NCI-H146 treated with DMSO at 0.1 percent for 48 hours (cell line): ENCODE data around the gene LGALS14.
"Not testable (repeated sequence)": the region's sequence is repeated elsewhere in the genome, so short reads cannot be mapped to it uniquely, and the experiment has no call there.

Experiments used
- DNase-seq: peaks from one replicate; lab custom pipeline; 2025; ENCODE audit not compliant: unreplicated experiment; lab: John Stamatoyannopoulos, UW

Gene LGALS14

DNA sequence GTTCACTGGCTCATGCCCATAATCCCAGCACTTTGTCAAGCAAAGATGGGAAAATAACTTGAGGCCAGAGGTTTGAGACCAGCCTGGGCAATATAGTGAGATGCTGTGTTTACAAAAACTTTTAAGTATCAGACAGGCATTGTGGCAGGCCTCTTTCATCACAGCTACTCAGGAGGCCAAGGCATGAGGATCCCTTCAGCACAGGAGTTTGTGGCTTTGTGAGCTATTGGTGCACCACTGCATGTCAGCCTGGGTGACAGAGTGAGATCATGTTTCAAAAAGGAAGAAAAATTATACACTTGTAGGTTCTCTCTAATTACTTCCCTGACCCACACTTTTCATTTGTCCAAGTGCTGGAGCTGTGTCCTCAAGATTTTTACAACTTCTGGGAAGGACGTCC, 11.5 kb upstream of the LGALS14 start:
- no peak for DNase-seq

DNA sequence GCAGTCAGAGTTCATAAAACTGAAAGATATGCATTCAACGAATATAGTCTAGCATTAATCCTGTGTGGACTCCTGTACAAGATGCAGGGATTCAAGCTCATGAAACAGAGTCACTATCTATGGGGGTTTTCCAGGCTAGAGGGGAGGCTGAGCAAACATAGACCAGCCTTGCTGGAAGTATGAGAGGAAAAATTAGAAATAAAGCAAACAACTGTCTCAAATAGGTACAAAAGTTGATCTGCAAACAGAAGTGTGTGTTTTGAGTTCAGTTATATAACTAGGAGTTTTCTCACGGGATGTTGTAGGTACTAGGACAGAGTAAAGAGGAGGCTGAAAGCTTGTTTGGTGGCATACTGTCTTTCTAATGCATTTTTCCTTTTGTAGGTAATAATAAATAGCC, 8.5 kb upstream of the LGALS14 start:
- DNase-seq: no peak

DNA sequence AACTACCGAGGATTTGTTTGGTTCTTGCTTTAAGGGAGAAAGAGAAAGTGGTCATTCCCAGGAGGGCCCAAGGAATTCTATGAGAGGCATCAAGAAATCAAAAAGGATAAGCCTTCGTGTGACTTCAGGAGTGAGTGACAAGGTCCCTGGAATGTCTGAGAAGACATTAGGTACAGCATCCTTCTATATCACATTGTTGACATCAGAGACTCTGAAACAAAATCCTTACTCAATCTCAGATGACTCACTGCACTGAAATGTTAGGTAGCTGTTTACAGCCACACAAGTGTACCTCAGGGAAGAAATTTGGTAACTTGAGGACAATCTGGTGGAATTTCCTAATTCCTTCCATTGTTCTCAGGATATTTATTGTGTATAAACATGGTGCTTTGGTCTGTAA, 7.9 kb upstream of the LGALS14 start:
- no peak for DNase-seq

DNA sequence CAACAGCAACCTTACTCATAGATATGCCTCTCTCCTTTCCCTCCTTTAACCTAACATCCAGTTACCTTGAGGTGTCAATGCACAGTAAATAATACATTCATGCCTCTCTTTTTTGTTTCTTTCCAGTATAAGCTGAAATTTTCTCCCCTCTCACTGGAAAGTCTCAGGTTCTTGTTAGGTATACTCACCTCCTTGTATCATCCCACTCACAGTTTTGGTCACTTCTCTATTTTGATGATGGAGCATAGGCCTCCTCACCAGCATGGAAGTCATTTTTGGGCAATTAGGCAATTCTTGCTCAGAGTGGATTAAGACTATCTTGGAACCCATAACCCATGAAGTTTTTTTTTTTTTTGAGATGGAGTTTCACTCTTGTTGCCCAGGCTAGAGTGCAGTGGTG, 5.7 kb upstream of the LGALS14 start:
- no peak for DNase-seq

DNA sequence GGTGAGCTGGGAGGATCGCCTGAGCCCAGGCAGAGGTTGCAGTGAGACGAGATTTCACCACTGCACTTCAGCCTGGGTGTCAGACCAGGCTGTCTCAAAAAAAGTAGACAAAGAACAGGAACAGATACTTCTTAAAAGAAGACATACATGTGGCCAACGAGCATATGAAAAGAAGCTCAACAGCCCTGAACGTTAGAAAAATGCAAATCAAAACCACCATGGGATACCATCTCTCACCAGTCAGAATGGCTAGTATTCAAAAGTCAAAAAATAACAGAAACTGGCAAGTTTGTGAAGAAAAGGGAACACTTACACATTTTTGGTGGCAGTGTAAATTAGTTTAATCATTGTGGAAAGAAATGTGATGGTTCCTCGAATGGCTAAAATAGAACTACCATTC, 3.0 kb upstream of the LGALS14 start:
- no peak for DNase-seq

DNA sequence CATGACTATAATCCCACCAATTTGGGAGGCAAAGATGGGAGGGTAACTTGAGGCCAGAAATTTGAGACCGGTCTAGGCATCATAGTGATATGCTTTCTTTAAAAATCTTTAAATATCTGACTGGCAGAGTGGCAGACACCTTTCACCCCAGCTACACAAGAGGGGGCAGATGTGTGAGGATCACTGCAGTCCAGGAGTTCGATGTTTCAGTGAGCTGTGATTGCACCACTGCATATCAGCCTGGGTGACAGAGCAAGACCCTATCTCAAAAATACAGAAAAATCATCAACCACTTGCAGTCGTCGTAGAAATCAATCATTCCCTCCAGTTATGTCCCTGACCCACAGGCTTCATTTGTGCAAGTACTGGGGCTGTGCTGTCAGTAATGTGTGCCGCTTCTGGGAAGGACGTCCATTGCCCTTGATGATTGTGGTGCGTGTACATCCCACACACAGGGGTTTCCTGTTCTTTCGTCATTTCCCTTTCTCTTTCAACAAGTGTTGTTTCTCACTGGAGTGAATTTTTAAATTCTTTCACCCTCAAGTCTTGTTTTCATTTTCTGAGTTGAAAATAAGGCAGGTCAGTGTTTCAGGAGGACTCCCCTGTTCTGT, 1.4 kb downstream of the LGALS14 start:
- no peak for DNase-seq

DNA sequence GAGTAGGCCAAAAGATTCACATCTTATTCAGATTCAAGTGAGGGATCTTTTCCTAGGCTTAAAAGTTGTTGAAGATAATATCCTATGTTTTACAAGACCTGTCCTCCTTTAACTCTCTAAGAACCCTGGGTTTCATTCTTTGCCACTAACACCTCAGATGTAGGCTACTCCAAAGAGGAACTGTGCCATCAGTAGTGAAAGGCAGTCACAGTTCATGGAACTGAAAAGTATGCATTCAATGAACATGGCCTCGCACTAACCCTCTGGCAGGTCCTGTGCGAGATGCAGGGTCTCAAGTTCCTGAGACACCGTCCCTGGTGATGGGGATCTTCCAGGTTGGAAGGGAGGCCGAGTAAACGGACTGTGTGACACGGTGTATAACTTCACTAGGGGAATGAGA, 4.3 kb downstream of the LGALS14 start:
- no peak for DNase-seq

DNA sequence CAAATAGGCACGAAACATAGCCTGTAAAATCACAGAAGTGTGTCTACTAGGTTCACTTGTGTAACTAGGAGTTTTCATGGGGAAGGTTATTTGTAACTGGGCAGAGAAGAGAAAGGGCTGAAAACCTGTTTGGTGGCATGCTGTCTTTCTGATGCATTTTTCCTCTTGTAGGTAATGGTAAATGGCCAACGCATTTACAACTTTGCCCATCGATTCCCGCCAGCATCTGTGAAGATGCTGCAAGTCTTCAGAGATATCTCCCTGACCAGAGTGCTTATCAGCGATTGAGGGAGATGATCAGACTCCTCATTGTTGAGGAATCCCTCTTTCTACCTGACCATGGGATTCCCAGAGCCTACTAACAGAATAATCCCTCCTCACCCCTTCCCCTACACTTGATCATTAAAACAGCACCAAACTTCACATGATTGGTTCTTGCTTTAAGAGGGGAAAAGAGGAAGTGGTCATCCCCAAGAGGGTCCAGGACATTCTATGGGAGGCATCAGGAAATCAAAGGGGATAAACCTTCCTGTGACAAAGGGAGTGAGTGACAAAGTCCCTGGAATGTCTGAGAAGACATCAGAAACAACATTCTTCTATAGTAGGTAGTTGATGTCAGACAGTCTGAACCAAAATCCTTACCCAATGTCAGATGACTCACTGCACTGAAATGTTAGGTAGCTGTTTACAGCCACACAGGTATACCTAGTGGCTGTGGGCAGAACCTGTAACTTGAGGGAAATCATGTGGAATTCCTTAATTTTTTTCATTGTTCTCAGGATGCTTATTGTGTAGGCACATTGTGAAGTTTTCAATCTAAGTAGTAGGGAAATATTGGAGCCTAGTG, 5.0 kb downstream of the LGALS14 start:
- no peak for DNase-seq

DNA sequence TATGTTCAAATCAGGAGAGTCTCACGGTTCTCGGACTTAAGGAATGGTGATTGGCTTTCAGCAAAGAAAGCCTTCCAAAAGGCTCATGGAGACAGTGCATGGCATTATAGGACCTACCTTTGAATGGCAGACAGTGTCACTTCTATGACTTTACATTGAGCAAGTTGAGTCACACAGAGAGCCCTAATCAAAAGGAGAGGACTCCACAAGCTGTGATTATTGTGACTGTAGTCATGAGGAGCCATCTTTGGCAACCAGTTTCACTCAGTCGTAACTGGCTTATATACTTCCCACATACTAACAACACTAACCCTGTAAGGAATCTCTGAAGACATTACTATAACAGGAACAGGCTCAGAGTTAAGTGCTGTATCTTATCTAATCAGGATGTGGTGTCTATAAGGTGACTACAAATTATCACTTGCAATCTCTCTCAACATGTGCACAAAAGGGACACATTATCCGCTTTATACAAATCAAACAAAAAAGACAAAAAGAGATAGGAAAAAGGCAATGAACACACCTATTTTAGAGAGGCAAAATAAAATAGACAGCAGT, 6.1 kb downstream of the LGALS14 start:
- peak; percentile 58 for DNase-seq

DNA sequence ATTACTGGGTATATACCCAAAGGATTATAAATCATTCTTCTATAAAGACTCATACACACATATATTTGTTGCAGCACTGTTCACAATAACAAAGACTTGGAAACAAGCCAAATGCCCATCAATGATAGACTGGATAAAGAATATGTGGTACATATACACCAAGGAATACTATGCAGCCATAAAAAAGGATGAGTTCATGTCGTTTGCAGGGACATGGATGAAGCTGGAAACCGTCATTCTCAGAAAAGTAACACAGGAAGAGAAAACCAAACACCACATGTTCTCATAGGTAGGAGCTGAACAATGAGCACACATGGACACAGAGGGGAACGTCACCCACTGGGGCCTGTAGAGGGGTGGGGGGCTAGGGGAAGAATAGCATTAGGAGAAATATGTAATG, 15.9 kb downstream of the LGALS14 start:
- not testable (repeated sequence) for DNase-seq

DNA sequence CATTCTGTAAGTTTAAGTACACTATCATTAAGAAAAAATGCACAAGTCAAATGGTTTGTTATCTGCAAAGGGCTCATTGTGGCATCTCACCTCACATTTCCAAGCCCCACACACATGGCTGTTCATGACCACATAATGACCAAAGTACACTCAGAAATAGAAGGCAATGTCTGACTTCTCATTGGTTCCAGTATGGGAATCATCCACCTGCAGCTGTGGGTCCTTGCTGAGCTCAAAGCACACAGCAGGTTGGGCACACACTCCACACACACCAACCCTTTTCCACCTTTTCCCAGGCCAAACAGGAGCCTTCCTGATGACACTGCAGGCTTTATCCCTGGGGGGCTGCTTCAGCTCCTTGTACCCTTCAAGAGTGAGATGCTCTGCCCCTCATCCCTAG, 21.7 kb downstream of the LGALS14 start:
- DNase-seq: no peak

DNA sequence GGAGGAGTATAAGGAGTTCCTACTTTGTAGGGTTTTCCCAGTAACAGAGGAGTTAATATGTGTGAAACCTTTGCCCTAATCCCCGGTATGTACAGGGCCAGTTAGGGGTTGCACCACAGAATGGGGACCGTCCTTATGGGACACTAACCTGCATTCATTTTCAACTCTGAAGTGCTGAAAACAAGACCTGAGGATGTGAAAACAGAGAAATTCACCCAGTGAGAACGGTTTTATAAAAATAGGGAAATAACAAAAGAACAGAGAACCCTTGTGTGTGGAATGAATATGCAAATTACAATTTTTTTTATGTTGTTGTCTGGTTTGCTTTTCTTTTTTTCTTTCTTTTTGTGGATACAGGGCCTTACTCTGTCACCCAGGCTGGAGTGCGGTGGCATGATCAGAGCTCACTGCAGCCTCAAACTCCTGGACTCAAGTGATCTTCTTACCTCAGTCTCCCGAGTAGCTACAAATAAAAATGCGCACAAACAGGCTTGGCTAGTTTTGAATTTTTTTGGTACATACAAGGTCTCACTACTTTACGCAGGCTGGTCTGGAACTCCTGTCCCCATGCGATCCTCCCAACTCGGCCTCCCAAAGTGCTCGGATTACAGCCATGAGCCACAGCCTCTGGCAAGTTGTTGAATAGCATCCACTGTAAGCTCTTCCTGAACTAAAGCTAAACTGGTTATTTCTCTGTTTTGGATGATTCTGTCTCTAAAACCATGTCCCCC, 23.0 kb downstream of the LGALS14 start:
- DNase-seq: no peak

DNA sequence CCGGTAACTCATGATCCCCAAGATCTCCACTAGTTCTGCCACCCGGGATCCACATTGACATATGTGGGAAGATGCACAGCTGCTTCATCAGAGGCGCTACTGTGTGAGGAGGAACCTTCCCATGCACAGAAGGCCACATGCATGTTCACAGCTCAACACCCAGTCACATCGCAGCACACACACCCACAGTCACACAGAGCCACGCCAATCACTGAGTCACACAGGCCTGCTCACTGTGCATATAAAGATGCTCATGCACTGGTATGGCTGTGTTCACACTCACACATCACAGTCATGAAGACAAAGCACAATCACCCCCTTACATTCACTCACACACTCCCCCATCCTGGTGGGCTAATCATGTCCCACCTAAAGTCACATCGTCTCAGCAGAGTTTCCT, 23.8 kb downstream of the LGALS14 start:
- DNase-seq: no peak

DNA sequence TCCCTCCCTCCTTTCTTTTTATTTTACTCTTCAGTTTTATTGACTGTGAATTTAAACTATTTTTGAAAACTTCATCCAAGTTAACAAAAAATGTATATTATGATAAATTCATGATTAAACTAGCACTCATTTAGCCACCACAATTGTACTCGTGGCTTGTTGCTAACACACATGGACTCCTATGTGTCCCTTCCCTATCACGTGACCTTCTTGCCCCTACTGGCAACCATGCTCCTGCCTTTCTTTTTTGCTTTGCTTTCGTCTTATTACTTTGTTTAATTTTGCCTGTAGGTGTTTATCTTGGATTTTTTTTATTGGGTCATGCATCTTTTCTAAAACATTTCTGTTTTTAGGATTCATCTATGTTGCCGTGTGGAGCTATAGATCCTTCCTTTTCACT, 25.3 kb downstream of the LGALS14 start:
- no peak for DNase-seq

DNA sequence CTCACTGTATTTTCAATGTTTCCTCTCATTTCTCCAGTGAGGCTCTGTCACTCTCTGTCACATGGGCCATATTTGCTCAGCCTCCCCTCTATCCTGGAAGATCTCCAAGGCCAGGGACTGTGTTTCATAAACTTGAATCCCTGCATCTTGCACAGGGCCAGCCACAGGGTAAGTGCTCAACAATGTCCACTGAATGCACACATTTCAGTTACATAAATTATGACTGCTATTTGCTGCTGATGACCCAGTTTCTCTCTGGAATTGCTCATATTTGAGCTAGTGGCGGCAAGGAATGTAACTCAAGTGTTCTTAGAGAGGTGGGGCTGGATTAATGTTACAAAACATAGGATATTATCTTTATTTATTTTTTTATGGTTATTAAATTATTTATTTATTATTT, 27.4 kb downstream of the LGALS14 start:
- no peak for DNase-seq

DNA sequence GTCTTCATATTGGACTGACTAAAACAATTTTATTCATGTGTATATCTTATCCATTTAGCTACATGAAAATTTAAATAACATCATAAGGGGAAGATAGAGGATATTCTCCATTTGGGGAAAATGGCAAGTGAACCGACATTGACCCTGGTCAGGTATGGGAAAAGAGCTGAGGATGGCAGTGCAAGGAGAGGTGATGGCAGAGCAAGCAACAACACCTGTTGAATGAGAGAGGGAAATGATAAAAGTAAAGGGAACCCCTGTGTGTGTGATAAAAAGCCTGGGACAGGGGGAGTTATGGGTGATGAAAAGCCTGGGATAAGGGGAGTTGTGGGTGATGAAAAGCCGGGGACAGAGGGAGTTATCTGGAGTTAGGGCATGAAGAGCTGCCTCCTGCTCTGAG, 29.6 kb downstream of the LGALS14 start:
- no peak for DNase-seq

DNA sequence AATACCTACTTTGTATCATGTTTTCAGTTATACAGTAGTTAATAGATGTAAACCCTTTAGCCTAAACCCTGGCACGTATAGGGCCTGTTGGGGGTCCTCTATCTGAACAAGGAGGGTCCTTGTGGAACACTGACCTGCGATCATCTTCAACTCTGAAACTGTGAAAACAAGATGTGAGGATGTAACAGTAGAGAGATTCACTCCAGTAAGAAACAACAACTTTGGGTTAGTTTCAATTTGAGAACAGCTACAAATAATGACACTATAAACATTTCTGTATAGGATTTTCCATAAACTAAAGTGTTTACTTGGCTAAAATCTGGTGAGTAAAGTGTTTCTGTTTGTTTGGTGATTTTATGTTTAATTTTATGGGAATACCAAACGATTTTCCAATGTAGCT, 31.4 kb downstream of the LGALS14 start:
- DNase-seq: no peak

DNA sequence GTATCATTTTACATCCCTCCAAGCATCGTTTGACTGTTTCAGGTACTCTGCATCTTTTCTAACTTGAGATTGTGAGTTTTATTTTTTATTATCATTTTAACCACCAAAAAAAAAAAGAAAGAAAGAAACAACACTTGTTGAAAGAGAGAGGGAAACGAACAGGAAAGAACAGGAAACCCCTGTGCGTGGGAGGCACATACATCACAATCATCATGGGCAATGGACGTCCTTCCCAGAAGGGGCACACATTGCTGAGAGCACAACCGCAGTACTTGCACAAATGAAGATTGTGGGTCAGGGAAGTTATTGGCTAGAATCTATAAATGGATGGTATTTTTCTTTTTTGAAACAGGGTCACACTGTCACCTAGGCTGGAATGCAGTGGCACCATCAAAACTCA, 31.8 kb downstream of the LGALS14 start:
- no peak for DNase-seq

DNA sequence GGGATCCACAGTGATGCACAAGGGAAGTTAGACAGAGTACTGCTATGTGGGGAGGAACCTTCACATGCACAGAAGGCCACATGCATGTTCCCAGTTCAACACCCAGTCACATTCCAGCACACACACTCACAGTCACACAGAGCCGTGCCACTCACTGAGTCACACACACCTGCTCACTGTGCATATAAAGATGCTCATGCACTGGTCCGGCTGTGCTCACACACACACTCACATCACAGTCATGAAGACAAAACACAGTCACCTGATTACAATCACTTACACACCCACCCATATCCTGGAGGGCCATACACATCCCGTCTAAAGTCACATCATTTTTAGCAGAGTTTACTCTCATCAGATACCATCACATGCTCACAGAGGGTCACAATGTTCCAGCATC, 33.1 kb downstream of the LGALS14 start:
- no peak for DNase-seq

DNA sequence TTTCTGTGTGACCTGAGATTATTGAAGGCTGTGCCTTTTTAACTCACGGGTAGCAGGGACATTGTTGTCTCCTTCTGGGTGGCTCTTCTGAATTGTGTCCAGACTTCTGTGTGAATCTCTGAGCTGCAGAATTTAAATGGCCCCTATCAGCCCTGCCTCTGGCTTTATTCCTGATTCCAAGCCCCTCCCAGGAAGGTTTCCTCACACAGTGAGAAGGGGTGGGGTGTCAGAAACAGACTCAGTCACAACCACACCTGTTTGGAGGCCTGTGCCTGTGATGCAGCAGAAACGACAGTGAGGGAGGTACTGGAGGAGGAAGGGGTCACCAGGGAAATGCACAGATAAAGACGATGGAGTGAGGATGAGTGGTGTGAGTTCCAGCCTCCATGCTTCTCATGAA, 33.6 kb downstream of the LGALS14 start, which contains the start of gene CLC:
CLC (minus strand) TSS at position 139 of the 400 bp plus-strand sequence; CDS start at position 62, 77 bp downstream.
- no peak for DNase-seq

DNA sequence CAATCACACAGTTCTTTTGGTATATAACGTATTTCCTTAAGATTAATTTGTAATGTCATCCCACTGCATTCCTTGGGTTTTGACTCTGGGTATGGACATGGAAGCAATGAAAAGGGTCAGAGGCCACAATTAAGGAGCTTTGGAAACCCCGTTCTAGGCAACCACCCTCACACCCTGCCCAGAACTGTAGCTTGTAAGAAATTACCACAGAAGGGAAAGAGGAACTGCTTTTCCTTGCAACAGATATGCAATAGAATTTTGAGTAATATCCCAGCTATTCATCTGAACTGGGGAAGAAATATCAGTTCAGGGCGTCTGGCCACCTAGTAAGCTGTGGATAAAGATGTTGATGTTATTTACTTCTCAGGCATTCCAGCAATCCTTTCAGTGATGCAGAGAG, 34.5 kb downstream of the LGALS14 start:
- no peak for DNase-seq

DNA sequence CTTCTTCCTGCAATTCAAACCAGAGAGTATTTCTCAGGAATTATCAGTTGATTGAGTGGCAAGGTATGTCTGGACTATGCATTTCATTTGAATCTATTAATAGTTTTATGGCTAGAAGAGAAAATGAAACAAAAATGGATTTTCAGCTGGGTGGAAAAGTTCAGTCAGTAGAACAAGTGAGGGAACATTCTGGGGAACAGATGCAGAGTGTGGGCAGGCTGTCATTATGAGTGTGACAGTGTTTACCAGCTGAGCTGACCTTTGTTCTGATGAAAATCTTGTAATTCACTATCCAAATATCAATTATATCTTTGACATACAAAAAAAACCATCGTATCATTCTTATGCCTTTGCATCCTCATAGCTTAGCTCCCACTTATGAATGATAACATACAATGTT, 36.1 kb downstream of the LGALS14 start:
- DNase-seq: no peak
